Smooth muscle cell (in vitro differentiated cells): ENCODE data around the gene LBR. TPM values are rescaled to one million over a fixed set of nuclear protein-coding genes. Genes with fewer than 3 reads are reported as not detected.
A peak's percentile ranks its signal among the peaks of the same experiment; 100 is the strongest.

Source experiments
- DNase-seq: peaks from one replicate; lab custom pipeline; 2025; ENCODE audit not compliant: unreplicated experiment; lab: John Stamatoyannopoulos, UW
- H2AFZ ChIP-seq: fragments of 200-600 bp; sonication (generic); 2 replicates; pipeline ENCODE4 v1.6.0; 2016; ENCODE audit warnings: antibody characterized with exemption, low read depth, mild to moderate bottlenecking
- H3F3A ChIP-seq: fragments of 200-600 bp; sonication (generic); 2 replicates; pipeline ENCODE4 v1.6.0; 2017; ENCODE audit warnings: antibody characterized with exemption, low read depth
- H3K27ac ChIP-seq: fragments of 200-600 bp; sonication (generic); 2 replicates; pipeline ENCODE4 v1.5.1; 2016; ENCODE audit warnings: low read depth, mild to moderate bottlenecking
- H3K27me3 ChIP-seq: fragments of 200-600 bp; sonication (generic); 2 replicates; pipeline ENCODE4 v1.6.1; 2016; ENCODE audit warnings: low read depth, mild to moderate bottlenecking
- H3K36me3 ChIP-seq: fragments of 200-600 bp; sonication (generic); 2 replicates; pipeline ENCODE4 v1.5.1; 2016; ENCODE audit warnings: low read depth
- H3K4me1 ChIP-seq: fragments of 200-600 bp; sonication (generic); 2 replicates; pipeline ENCODE4 v1.5.1; 2016; ENCODE audit warnings: low read depth
- H3K4me2 ChIP-seq: fragments of 200-600 bp; sonication (generic); 2 replicates; pipeline ENCODE4 v1.6.0; 2016; ENCODE audit warnings: mild to moderate bottlenecking
- H3K4me3 ChIP-seq: fragments of 200-600 bp; sonication (generic); 2 replicates; pipeline ENCODE4 v1.5.1; 2016; ENCODE audit warnings: mild to moderate bottlenecking
- H3K79me2 ChIP-seq: fragments of 200-600 bp; sonication (generic); 2 replicates; pipeline ENCODE4 v1.6.0; 2016; ENCODE audit warnings: low read depth, mild to moderate bottlenecking
- H3K9ac ChIP-seq: fragments of 200-600 bp; sonication (generic); 2 replicates; pipeline ENCODE4 v1.6.0; 2016; ENCODE audit warnings: low read depth
- H3K9me3 ChIP-seq: fragments of 200-600 bp; sonication (generic); replicated peaks from 2 replicates; pipeline ENCODE4 v1.5.1; 2016; ENCODE audit warnings: low read depth
- H4K20me1 ChIP-seq: fragments of 200-600 bp; sonication (generic); 2 replicates; pipeline ENCODE4 v1.6.0; 2016; ENCODE audit warnings: low read depth
- WGBS: methylation state at CpG from one replicate; pipeline ENCODE4 v1.1.7; 2016; ENCODE audit warnings: low lambda C conversion rate; 5-methylcytosine and 5-hydroxymethylcytosine counted together
- polyA plus RNA-seq: library from polyadenylated mRNA; unstranded; fragments of >200 nt; fragmentation: Nextera tagmentation; extraction: Ambion mirVana; gene quantifications from 2 replicates; pipeline ENCODE4 v1.2.1, GENCODE V29; 2016
- total RNA-seq: library from RNA; depleted of rRNA; stranded (reverse); fragments of >200 nt; gene quantifications from 2 replicates; pipeline ENCODE4 v1.2.3, GENCODE V29; 2014
- TF ChIP-seq, protein P1 (sequence below): fragments of 200-600 bp; sonication (generic); IDR thresholded peaks from 2 replicates; pipeline ENCODE4 v1.5.1; 2017; ENCODE audit warnings: borderline replicate concordance, mild to moderate bottlenecking, antibody characterized with exemption; ENCODE audit not compliant: insufficient read depth, poor library complexity, severe bottlenecking

The LBR gene
- total and polyA plus RNA-seq, 2 experiments from 2014 or later, result 24.8 to 33.4 TPM

GRCh38 chr1:225426395-225427234 lies 1.2 kb downstream of the LBR start:
- no peak for DNase-seq
- WGBS, result 4% methylated on average over 32 of the region's 36 CpGs

GRCh38 chr1:225425201-225425786 lies 2.5 kb downstream of the LBR start:
- H3K4me2 ChIP-seq, result peak overlapping the region; percentile 99
- H3K9me3 ChIP-seq, result no peaks in the 10 kb centered on the region
- peak overlapping the region; percentile 58 for H3K9ac ChIP-seq
- peaks cover 65% of the 10 kb centered on the region for H3K79me2 ChIP-seq
- no peaks in the 10 kb centered on the region for H3K36me3 ChIP-seq
- H3F3A ChIP-seq, result peaks cover 5% of the 10 kb centered on the region
- peaks cover 32% of the 10 kb centered on the region for H3K4me1 ChIP-seq
- 14% methylated on average over 5 of the region's 5 CpGs for WGBS
- H3K27me3 ChIP-seq, result no peaks in the 10 kb centered on the region
- peak overlapping the region; percentile 64 for H3K27ac ChIP-seq
- peak overlapping the region; percentile 96 for H3K4me3 ChIP-seq
- H4K20me1 ChIP-seq, result peaks cover 71% of the 10 kb centered on the region
- DNase-seq, result no peak
- no peak overlapping the region for H2AFZ ChIP-seq
- TF ChIP-seq, protein P1, sequence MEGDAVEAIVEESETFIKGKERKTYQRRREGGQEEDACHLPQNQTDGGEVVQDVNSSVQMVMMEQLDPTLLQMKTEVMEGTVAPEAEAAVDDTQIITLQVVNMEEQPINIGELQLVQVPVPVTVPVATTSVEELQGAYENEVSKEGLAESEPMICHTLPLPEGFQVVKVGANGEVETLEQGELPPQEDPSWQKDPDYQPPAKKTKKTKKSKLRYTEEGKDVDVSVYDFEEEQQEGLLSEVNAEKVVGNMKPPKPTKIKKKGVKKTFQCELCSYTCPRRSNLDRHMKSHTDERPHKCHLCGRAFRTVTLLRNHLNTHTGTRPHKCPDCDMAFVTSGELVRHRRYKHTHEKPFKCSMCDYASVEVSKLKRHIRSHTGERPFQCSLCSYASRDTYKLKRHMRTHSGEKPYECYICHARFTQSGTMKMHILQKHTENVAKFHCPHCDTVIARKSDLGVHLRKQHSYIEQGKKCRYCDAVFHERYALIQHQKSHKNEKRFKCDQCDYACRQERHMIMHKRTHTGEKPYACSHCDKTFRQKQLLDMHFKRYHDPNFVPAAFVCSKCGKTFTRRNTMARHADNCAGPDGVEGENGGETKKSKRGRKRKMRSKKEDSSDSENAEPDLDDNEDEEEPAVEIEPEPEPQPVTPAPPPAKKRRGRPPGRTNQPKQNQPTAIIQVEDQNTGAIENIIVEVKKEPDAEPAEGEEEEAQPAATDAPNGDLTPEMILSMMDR, result no peak

More at GRCh38 chr1:225426395-225427234, 1.2 kb downstream of the LBR start:
- Histone ChIP-seq H3K4me3 (peak overlapping the region; percentile 96), H3K79me2 (peaks cover 57% of the 10 kb centered on the region), H3K9ac (peak overlapping the region; percentile 80), H4K20me1 (peaks cover 57% of the 10 kb centered on the region), H2AFZ (peak overlapping the region; percentile 98), H3K27me3 (no peaks in the 10 kb centered on the region), H3K27ac (peak overlapping the region; percentile 71), H3K4me1 (peaks cover 32% of the 10 kb centered on the region), H3K4me2 (peak overlapping the region; percentile 99), H3F3A (peaks cover 5% of the 10 kb centered on the region), H3K36me3 (no peaks in the 10 kb centered on the region), H3K9me3 (no peaks in the 10 kb centered on the region)
- TF ChIP-seq, protein P1, result no peak

- WGBS, result 38% methylated on average over 6 of the region's 6 CpGs
Measured at GRCh38 chr1:225424562-225425200, 3.2 kb downstream of the LBR start.

More at GRCh38 chr1:225424562-225425200, 3.2 kb downstream of the LBR start:
- Histone ChIP-seq H3K36me3 (no peaks in the 10 kb centered on the region), H4K20me1 (peaks cover 77% of the 10 kb centered on the region), H3K9ac (peak overlapping the region; percentile 58), H3K4me2 (peak overlapping the region; percentile 99), H3K27ac (peak overlapping the region; percentile 64), H3F3A (peaks cover 5% of the 10 kb centered on the region), H2AFZ (no peak overlapping the region), H3K9me3 (no peaks in the 10 kb centered on the region), H3K4me3 (peak overlapping the region; percentile 9), H3K79me2 (peaks cover 67% of the 10 kb centered on the region), H3K4me1 (peaks cover 32% of the 10 kb centered on the region), H3K27me3 (no peaks in the 10 kb centered on the region)
- TF ChIP-seq, protein P1, result no peak
- no peak for DNase-seq
